Mesenchymal stem cell (in vitro differentiated cells and primary cell): ENCODE results near the gene ROR2.
A peak's percentile ranks its signal among the peaks of the same experiment; 100 is the strongest.
"Not testable (repeated sequence)": the region's sequence is repeated elsewhere in the genome, so short reads cannot be mapped to it uniquely, and the experiment has no call there.

Source experiments
- DNase-seq: peaks from one replicate; pipeline ENCODE4 v3.0.0-alpha.2; 2013
- H2AFZ ChIP-seq: one replicate; pipeline ENCODE4 v1.6.1; 2013; ENCODE audit warnings: low read depth, mild to moderate bottlenecking, control low read depth, inconsistent platforms, low read length, moderate library complexity
- H2AK5ac ChIP-seq: 2 replicates; pipeline ENCODE4 v1.6.1; 2013; ENCODE audit warnings: low read length, moderate library complexity, mild to moderate bottlenecking, inconsistent platforms; ENCODE audit not compliant: severe bottlenecking
- H2BK120ac ChIP-seq: one replicate; pipeline ENCODE4 v1.6.1; 2013; ENCODE audit warnings: low read depth, mild to moderate bottlenecking, inconsistent platforms, low read length, moderate library complexity
- H2BK12ac ChIP-seq, 2 experiments: one replicate each; pipeline ENCODE4 v1.6.1; 2013; ENCODE audit warnings: inconsistent platforms in 2 of 2, low read length in 2 of 2, mild to moderate bottlenecking in 2 of 2, moderate library complexity in 2 of 2, control low read depth in 1 of 2
- H2BK15ac ChIP-seq: one replicate; pipeline ENCODE4 v1.6.1; 2013; ENCODE audit warnings: mild to moderate bottlenecking, low read depth, inconsistent platforms; ENCODE audit not compliant: poor library complexity, severe bottlenecking
- H2BK5ac ChIP-seq: 2 replicates; pipeline ENCODE4 v1.6.1; 2013; ENCODE audit warnings: low read depth, mild to moderate bottlenecking, low read length, control low read depth, inconsistent platforms; ENCODE audit not compliant: poor library complexity, severe bottlenecking
- H3K14ac ChIP-seq, 2 experiments: one replicate each; pipeline ENCODE4 v1.6.1; 2013; ENCODE audit warnings: inconsistent platforms in 2 of 2, low read length in 2 of 2, control low read depth in 1 of 2, mild to moderate bottlenecking in 1 of 2, moderate library complexity in 1 of 2
- H3K18ac ChIP-seq, 2 experiments: one replicate each; pipeline ENCODE4 v1.6.1; 2013; ENCODE audit warnings: inconsistent platforms in 2 of 2, low read length in 2 of 2, control low read depth in 1 of 2, low read depth in 1 of 2, mild to moderate bottlenecking in 1 of 2
- H3K23ac ChIP-seq, 2 experiments: one replicate each; pipeline ENCODE4 v1.6.1; 2013; ENCODE audit warnings: inconsistent platforms in 2 of 2, low read length in 2 of 2, mild to moderate bottlenecking in 2 of 2, moderate library complexity in 2 of 2, control low read depth in 1 of 2
- H3K27ac ChIP-seq: 2 replicates; pipeline ENCODE4 v1.5.1; 2013; ENCODE audit warnings: mild to moderate bottlenecking, moderate library complexity, low read length, control low read depth, inconsistent platforms; ENCODE audit not compliant: poor library complexity, severe bottlenecking
- H3K27me3 ChIP-seq, 2 experiments: 2 replicates each; pipeline versions ENCODE4 v1.6.1 to v1.7.0; 2013; ENCODE audit warnings: low read length in 2 of 2, mild to moderate bottlenecking in 2 of 2, moderate library complexity in 2 of 2, control low read depth in 1 of 2, inconsistent platforms in 1 of 2; ENCODE audit not compliant: control insufficient read depth in 1 of 2, insufficient read depth in 1 of 2
- H3K36me3 ChIP-seq, 2 experiments: 2 replicates each; pipeline versions ENCODE4 v1.6.1 to v1.7.0; 2013; ENCODE audit warnings: low read length in 2 of 2, control low read depth in 1 of 2, inconsistent platforms in 1 of 2, low read depth in 1 of 2, mild to moderate bottlenecking in 1 of 2; ENCODE audit not compliant: insufficient read depth in 2 of 2, control insufficient read depth in 1 of 2
- H3K4ac ChIP-seq, 2 experiments: one replicate each; pipeline ENCODE4 v1.6.1; 2013; ENCODE audit warnings: inconsistent platforms in 2 of 2, low read length in 2 of 2, mild to moderate bottlenecking in 2 of 2, moderate library complexity in 2 of 2, control low read depth in 1 of 2, low read depth in 1 of 2
- H3K4me1 ChIP-seq: 2 replicates; pipeline ENCODE4 v1.6.1; 2013; ENCODE audit warnings: low read depth, low read length, control low read depth; ENCODE audit not compliant: control insufficient read depth, insufficient read depth
- H3K4me2 ChIP-seq: 2 replicates; pipeline ENCODE4 v1.6.1; 2013; ENCODE audit warnings: low read length, mild to moderate bottlenecking, inconsistent platforms; ENCODE audit not compliant: poor library complexity, severe bottlenecking
- H3K4me3 ChIP-seq, 2 experiments: 2 replicates each; pipeline versions ENCODE4 v1.5.1 to v1.7.0; 2013; ENCODE audit warnings: low read length in 2 of 2, mild to moderate bottlenecking in 2 of 2, control low read depth in 1 of 2, low read depth in 1 of 2; ENCODE audit not compliant: insufficient read depth in 1 of 2
- H3K79me1 ChIP-seq: replicated peaks from 2 replicates; pipeline ENCODE4 v1.6.1; 2013; ENCODE audit warnings: mild to moderate bottlenecking, control low read depth, low read length, inconsistent platforms; ENCODE audit not compliant: poor library complexity, severe bottlenecking
- H3K9ac ChIP-seq: 2 replicates; pipeline ENCODE4 v1.7.0; 2013; ENCODE audit warnings: mild to moderate bottlenecking, low read length, moderate library complexity
- H3K9me3 ChIP-seq: 2 replicates; pipeline ENCODE4 v1.7.0; 2013; ENCODE audit warnings: mild to moderate bottlenecking, low read length; ENCODE audit not compliant: control insufficient read depth
- H4K8ac ChIP-seq: one replicate; pipeline ENCODE4 v1.6.1; 2013; ENCODE audit warnings: inconsistent platforms, mild to moderate bottlenecking, low read length, moderate library complexity
- H4K91ac ChIP-seq: one replicate; pipeline ENCODE4 v1.6.1; 2013; ENCODE audit warnings: mild to moderate bottlenecking, low read length, inconsistent platforms
- WGBS: methylation state at CpG from one replicate; pipeline ENCODE4 v1.1.7; 2013; ENCODE audit warnings: mixed read lengths; 5-methylcytosine and 5-hydroxymethylcytosine counted together

Gene ROR2

GRCh38 chr9:91614044-91614443 lies 336.0 kb downstream of the ROR2 start:
- not testable (repeated sequence) for H3K27me3 ChIP-seq, H2AFZ ChIP-seq, H2BK5ac ChIP-seq, H3K9ac ChIP-seq, H3K9me3 ChIP-seq, H3K4ac ChIP-seq, H2AK5ac ChIP-seq, H2BK15ac ChIP-seq, H3K14ac ChIP-seq, H2BK120ac ChIP-seq, H3K4me3 ChIP-seq, H3K4me2 ChIP-seq, H3K27ac ChIP-seq, H4K91ac ChIP-seq, DNase-seq, H2BK12ac ChIP-seq, H3K18ac ChIP-seq, H4K8ac ChIP-seq, H3K36me3 ChIP-seq, H3K23ac ChIP-seq, H3K4me1 ChIP-seq, H3K79me1 ChIP-seq
- no CpG with 5 or more reads among the region's 2 CpGs for WGBS

GRCh38 chr9:91611582-91611981 lies 338.4 kb downstream of the ROR2 start:
- Histone ChIP-seq H3K4ac (no peak overlapping the region), H4K91ac (no peak overlapping the region), H2BK12ac (no peak overlapping the region), H2BK15ac (no peak overlapping the region), H3K27me3 (no peaks in the 10 kb centered on the region), H2BK5ac (no peak overlapping the region), H4K8ac (no peak overlapping the region), H3K23ac (no peak overlapping the region), H2AK5ac (no peak overlapping the region), H3K79me1 (no peaks in the 10 kb centered on the region), H3K27ac (no peak overlapping the region), H3K4me3 (no peak overlapping the region), H3K18ac (no peak overlapping the region), H2AFZ (no peak overlapping the region), H3K36me3 (no peaks in the 10 kb centered on the region), H3K14ac (no peak overlapping the region), H3K4me1 (no peaks in the 10 kb centered on the region), H3K9me3 (no peaks in the 10 kb centered on the region), H3K4me2 (no peak overlapping the region), H2BK120ac (no peak overlapping the region), H3K9ac (no peak overlapping the region)
- peak; percentile 57 for DNase-seq
- 61% methylated on average over 5 of the region's 5 CpGs for WGBS

DNA sequence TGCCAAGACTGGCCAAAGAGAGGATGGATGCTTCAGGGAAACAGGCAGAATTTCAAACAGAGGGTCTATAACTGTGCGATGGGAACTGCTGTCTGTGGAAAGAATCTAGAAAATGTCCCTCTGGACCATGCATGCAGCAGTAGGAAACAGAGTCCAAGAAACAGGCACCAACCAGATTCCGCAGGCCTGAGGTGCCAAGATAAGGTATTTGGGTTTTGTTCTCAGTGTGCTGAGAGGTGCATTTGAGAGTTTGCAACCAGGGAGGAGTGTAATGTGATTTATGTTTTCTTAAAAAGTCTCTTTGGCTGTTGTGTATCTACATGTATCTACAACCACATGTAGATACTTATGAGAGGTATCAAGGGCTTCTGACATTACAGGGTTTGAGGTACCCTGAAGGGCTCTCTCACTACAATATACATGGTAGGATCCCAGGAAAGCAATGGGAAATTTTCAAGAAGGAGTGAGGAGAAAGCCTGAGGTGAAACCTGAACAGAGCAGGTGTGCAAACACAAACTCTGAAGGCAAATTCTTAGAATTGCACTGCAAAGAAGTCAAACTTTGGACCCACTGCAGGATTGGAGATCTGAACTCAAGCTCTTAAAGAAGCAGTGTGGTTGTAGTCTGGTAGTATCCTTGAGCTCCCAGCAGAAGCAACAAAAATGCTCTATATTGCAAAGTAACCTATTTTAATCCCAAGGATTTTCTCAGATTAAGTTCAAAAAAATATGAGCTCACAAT lies 343.6 kb downstream of the ROR2 start:
- Histone ChIP-seq H3K14ac (no peak overlapping the region), H4K8ac (no peak overlapping the region), H2BK12ac (no peak overlapping the region), H3K4ac (no peak overlapping the region), H3K4me3 (no peak overlapping the region), H3K27me3 (no peaks in the 10 kb centered on the region), H3K4me2 (no peak overlapping the region), H3K79me1 (no peaks in the 10 kb centered on the region), H3K27ac (no peak overlapping the region), H3K9ac (no peak overlapping the region), H2BK120ac (no peak overlapping the region), H2BK15ac (no peak overlapping the region), H4K91ac (no peak overlapping the region), H3K4me1 (no peaks in the 10 kb centered on the region), H2AFZ (no peak overlapping the region), H3K18ac (no peak overlapping the region), H2AK5ac (no peak overlapping the region), H3K23ac (no peak overlapping the region), H2BK5ac (no peak overlapping the region), H3K9me3 (no peaks in the 10 kb centered on the region), H3K36me3 (no peaks in the 10 kb centered on the region)
- WGBS: 77% methylated on average over 2 of the region's 2 CpGs
- no peak for DNase-seq

- no peak overlapping the region for H2BK120ac ChIP-seq
- WGBS: 89% methylated on average over 3 of the region's 3 CpGs
- H2BK15ac ChIP-seq: no peak overlapping the region
- no peak overlapping the region for H3K23ac ChIP-seq
- no peak overlapping the region for H4K91ac ChIP-seq
- no peak overlapping the region for H3K4me2 ChIP-seq
- H3K9me3 ChIP-seq: no peaks in the 10 kb centered on the region
- no peak overlapping the region for H3K14ac ChIP-seq
- H2BK5ac ChIP-seq: no peak overlapping the region
- H2BK12ac ChIP-seq: no peak overlapping the region
- H3K79me1 ChIP-seq: no peaks in the 10 kb centered on the region
- no peak overlapping the region for H3K27ac ChIP-seq
- H2AFZ ChIP-seq: no peak overlapping the region
- H3K27me3 ChIP-seq: peaks cover 0 to 8% of the 10 kb centered on the region in 2 experiments
- H4K8ac ChIP-seq: no peak overlapping the region
- H3K4ac ChIP-seq: no peak overlapping the region
- no peak overlapping the region for H3K4me3 ChIP-seq
- no peak overlapping the region for H3K18ac ChIP-seq
- no peaks in the 10 kb centered on the region for H3K4me1 ChIP-seq
- H2AK5ac ChIP-seq: no peak overlapping the region
- DNase-seq: no peak
- no peaks in the 10 kb centered on the region for H3K36me3 ChIP-seq
- H3K9ac ChIP-seq: no peak overlapping the region
Measured at GRCh38 chr9:91604451-91605179, 345.4 kb downstream of the ROR2 start.
